Mononuclear cell (primary cell): Measurements from ENCODE around the gene ACBD4. TPM values are rescaled to one million over a fixed set of nuclear protein-coding genes. Genes with fewer than 3 reads are reported as not detected.

Source experiments
- H3K27me3 ChIP-seq: 2 replicates; pipeline ENCODE4 v1.6.0; 2011; ENCODE audit warnings: low read length, control low read depth; ENCODE audit not compliant: insufficient read depth
- H3K4me1 ChIP-seq: 2 replicates; pipeline ENCODE4 v1.5.1; 2011; ENCODE audit warnings: mild to moderate bottlenecking, low read length, control low read depth; ENCODE audit not compliant: insufficient read depth
- H3K4me3 ChIP-seq: 2 replicates; pipeline ENCODE4 v1.5.1; 2011; ENCODE audit warnings: mild to moderate bottlenecking, low read length, moderate library complexity
- H3K9me3 ChIP-seq: 2 replicates; pipeline ENCODE4 v1.5.1; 2011; ENCODE audit warnings: low read depth, mild to moderate bottlenecking, control low read depth, low read length
- total RNA-seq: library from RNA; depleted of rRNA; stranded (reverse); fragments of >200 nt; gene quantifications from one replicate; pipeline ENCODE4 v1.2.3, GENCODE V29; 2012

The ACBD4 gene
- total RNA-seq, 1 donor, result 6.9 TPM

DNA sequence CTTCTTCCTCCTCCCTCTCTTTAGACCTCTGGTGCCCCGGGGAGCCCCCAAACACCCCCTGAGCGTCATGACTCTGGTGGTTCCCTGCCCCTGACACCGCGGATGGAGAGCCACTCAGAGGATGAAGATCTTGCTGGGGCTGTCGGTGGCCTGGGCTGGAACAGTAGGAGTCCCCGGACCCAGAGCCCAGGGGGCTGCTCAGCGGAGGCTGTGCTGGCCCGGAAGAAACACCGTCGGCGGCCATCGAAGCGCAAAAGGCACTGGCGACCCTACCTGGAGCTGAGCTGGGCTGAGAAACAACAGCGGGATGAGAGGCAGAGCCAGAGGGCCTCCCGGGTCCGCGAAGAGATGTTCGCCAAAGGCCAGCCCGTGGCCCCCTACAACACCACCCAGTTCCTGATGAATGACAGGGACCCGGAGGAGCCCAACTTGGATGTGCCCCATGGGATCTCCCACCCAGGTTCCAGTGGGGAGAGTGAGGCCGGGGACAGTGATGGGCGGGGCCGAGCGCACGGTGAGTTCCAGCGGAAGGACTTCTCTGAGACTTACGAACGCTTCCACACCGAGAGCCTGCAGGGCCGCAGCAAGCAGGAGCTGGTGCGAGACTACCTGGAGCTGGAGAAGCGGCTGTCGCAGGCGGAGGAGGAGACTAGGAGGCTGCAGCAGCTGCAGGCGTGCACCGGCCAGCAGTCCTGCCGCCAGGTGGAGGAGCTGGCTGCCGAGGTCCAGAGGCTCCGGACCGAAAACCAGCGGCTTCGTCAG lies 33.7 kb downstream of the ACBD4 start:
- Histone ChIP-seq H3K4me3 (no peak overlapping the region), H3K27me3 (no peaks in the 10 kb centered on the region), H3K4me1 (peaks cover 58% of the 10 kb centered on the region), H3K9me3 (no peaks in the 10 kb centered on the region)

DNA sequence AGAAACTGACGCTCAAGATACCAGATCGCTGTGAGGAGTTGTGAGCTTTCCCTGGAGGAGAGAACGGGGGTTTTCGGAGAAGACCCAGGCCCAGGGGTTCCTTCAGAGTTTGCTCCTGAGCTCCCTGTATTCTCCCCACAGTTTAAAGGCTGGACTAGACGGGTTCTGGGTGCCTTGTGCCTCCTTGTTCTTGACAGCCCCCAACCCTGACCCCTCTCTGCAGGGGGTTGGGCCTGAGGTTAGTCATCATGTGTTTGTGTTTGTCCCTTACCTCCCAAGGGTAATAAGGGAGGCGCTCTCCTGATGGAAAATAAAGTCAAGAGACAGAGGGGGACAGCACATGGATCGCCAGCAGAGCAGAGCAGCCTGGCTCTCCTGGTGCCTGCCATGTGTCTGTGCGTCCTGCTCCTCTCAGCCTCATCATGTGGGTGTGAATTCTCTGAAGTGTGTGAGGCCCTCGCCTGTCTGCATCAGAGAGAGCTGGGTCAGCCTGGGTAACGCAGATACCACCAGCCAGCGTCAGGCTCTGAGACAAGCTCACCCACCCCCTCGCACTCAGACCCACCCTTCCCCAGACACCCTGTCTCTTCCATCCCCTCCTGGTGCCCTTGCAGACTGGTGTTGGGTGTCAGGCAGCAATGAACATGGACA lies 34.9 kb downstream of the ACBD4 start:
- Histone ChIP-seq H3K27me3 (no peaks in the 10 kb centered on the region), H3K9me3 (no peaks in the 10 kb centered on the region), H3K4me3 (no peak overlapping the region), H3K4me1 (peaks cover 53% of the 10 kb centered on the region)

DNA sequence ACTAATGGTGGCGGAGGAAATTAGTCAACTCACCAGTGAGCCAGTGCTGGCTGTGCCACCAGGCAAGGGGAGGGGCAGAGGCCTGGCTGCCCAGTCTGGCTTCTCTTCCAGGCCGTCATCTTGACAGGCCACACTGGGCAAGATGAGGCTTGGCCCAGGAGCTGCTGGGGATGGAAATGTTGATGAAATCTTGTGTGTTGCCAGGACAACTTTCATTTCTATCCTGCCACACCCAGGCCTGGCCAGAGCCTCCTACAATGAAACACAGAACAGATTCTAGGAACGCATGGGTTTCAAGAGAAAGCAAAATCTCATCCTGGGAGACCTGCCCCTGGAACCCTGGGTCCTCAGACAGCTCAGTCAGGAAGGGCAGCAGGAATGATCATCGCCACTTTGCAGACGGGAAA lies 35.4 kb downstream of the ACBD4 start:
- Histone ChIP-seq H3K27me3 (no peaks in the 10 kb centered on the region), H3K4me3 (no peak overlapping the region)

DNA sequence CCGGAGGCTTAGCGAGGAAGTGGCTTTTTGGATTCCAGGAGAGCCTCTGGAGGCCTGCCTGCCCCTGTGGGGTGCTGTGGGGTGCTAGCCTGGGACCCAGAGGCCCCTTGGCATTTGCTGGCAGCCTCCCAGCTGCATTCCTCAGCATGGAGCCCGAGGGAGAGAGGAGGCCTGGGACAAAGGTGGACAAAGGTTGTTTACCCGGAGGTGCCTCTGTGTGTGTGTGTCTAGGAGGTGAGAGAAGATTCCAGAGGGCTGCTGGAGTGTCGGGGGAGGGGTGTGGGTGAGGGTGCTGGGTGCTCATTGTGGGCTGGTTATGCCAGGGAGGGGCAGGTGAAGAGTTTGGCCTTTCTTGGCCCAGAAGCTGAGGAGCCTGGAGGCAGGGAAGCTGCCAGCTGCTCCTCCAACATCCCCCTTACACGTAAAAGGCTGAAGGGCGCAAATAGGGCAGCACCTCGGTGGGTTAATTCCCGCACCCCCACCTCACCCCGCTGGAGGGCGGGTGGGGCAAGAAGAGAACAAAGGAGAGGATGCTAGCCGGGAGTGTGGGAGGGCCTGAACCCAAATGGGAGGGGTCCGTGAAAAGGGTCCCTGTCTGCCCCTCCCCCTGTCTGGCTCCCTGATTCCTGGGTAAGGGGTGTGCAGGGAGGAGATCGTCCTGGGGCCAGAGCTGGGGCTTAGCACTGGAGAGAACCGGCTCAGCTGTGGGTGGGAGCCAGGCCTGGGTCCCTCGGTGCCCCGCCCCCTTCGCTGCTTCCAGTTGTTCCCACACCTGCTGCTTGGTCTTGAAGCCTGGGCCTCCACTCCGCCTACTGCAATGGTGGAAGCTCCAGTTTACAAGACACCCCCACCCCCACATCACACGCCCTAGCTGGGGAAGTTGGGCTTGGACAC lies 36.1 kb downstream of the ACBD4 start:
- Histone ChIP-seq H3K27me3 (no peaks in the 10 kb centered on the region), H3K4me1 (peaks cover 57% of the 10 kb centered on the region), H3K9me3 (no peaks in the 10 kb centered on the region), H3K4me3 (no peak overlapping the region)

More for the DNA sequence above, 35.4 kb downstream of the ACBD4 start:
- Histone ChIP-seq H3K4me1 (peaks cover 53% of the 10 kb centered on the region), H3K9me3 (no peaks in the 10 kb centered on the region)

DNA sequence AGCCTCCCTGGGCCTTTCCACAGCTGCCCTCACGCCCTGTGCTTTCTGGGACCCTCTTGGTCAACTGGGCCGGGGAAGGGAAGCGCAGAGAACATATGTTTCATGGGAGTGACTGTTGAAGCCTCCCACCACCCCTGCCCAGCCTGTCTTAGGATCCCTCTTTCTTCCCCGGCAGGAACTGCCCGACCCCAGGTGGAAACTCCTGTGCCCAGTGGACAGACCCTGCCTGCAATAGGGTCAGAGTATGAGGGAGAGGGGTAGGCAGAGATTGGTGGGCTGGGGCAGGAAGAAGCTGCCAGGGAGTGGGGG lies 36.7 kb downstream of the ACBD4 start:
- Histone ChIP-seq H3K4me1 (peaks cover 57% of the 10 kb centered on the region), H3K4me3 (no peak overlapping the region), H3K27me3 (no peaks in the 10 kb centered on the region), H3K9me3 (no peaks in the 10 kb centered on the region)

DNA sequence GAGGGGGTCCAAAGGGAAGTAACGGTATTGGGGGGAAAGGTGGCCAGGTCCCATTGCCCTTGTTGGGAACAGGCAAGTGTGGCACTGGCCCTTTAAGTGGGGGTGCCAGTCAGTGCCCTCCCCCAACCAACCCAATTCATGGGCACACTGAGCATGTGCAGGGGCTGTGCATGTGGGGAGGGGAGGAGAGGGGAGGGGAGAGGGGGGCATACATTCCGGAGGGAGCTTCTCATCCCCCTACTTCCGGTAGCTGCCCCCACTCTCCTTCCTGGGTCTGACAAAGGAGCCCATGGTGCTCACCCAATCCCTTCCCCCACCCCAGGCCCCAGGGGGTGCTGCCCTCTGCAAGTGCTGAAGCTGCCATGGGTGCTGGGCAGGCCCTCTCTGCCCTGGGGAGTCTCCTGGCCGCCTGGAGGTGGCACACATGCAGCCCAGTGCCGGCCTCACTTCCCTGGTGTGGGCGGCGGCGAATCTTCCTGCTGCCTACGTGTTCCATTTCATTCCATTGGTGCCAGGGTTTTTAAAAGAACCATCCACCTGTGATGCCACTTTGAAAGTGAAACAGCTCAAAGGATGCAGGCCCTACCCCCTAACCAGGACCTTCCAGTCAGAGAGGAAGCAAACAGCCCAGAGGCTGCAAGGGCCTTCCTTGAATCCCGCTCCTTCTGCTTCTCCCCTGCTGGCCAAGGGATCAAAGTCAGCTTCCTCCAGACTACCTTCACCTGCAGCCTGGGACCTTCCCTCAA lies 37.2 kb downstream of the ACBD4 start:
- H3K4me1 ChIP-seq, result peaks cover 57% of the 10 kb centered on the region
- H3K4me3 ChIP-seq, result peak overlapping the region; percentile 21
- H3K27me3 ChIP-seq, result no peaks in the 10 kb centered on the region
- H3K9me3 ChIP-seq, result no peaks in the 10 kb centered on the region

DNA sequence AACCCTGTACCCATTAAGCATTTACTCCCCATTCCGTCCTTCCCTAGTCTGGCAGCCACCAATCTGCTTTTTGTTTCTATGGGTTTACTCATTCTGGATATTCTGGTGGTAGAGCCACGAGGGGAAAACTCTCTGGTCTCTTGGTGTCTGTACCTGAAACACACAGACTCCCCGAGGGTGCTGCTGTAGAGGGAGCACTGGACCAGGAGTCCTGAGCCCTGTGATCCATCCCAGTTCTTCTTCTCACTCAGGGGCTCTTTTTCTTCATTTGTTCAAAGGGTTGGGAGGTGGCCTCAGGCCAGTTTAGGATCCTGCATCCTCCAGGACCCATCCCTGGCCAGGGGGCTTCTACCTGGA lies 40.2 kb downstream of the ACBD4 start:
- peaks cover 50% of the 10 kb centered on the region for H3K4me1 ChIP-seq
- no peaks in the 10 kb centered on the region for H3K9me3 ChIP-seq
- no peak overlapping the region for H3K4me3 ChIP-seq
- H3K27me3 ChIP-seq, result no peaks in the 10 kb centered on the region

DNA sequence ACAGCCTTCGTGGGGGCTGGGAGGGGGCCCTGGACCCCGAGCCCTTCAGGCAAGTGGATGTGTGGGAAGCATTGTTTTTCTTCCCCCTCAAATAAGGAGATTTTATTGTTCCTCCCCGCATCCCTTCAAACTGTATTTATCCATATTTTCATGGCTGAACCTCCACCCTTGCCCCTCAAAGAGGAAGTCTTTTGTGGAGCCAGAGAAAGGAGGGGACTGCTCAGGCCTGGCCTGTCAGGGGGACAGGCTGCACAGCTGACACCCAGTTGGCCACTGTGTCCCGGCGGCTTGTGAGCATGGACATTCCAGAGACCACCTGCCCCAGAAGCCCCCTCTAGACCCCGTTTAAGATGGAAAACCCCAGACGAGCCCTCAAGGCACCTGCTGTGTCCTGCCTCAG lies 42.1 kb downstream of the ACBD4 start:
- Histone ChIP-seq H3K27me3 (no peaks in the 10 kb centered on the region), H3K9me3 (no peaks in the 10 kb centered on the region), H3K4me3 (no peak overlapping the region), H3K4me1 (peaks cover 32% of the 10 kb centered on the region)

DNA sequence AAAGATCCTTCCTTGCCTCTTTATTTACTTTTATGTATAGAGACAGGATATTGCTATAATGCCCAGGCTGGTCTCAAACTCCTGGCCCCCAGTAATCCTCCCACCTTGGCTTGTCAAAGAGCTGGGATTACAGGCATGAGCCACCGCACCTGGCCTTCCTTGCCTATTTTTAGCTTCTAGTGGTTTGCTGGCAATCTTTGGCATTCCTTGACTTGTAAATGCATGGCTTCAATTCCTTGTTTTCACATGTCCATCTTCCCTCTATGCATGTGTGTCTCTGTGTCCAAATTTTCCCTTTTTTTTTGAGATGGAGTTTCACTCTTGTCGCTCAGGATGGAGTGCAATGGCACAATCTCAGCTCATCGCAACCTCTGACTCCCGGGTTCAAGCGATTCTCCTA lies 48.7 kb downstream of the ACBD4 start:
- Histone ChIP-seq H3K27me3 (no peaks in the 10 kb centered on the region), H3K4me3 (no peak overlapping the region), H3K9me3 (no peaks in the 10 kb centered on the region)

DNA sequence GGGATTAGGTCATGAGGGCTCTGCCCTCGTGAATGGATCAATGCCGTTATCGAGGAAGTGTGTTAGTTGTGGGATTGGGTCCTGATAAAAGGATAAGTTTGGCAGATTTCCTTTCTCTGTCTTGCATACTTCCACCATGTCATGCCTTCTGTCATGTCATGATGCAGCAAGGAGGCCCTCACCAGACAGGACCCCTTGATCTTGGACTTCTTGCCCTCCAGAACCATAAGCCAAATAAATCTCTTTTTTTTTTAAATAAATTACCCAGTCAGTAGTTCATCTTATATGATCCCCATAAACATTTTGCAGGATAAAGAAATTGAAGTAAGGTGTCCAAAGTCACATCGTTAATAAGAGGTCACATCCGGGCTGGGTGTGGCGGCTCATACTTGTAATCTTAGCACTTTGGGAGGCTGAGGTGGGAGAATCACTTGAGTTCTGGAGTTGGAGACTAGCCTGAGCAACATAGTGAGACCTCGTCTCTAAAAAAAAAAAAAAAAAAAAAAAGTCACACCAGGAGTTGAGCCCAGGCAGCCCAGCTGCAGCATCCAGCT lies 51.4 kb downstream of the ACBD4 start:
- no peaks in the 10 kb centered on the region for H3K27me3 ChIP-seq
- no peaks in the 10 kb centered on the region for H3K9me3 ChIP-seq
- H3K4me1 ChIP-seq, result no peaks in the 10 kb centered on the region
- no peak overlapping the region for H3K4me3 ChIP-seq

More for the DNA sequence above, 48.7 kb downstream of the ACBD4 start:
- no peaks in the 10 kb centered on the region for H3K4me1 ChIP-seq

DNA sequence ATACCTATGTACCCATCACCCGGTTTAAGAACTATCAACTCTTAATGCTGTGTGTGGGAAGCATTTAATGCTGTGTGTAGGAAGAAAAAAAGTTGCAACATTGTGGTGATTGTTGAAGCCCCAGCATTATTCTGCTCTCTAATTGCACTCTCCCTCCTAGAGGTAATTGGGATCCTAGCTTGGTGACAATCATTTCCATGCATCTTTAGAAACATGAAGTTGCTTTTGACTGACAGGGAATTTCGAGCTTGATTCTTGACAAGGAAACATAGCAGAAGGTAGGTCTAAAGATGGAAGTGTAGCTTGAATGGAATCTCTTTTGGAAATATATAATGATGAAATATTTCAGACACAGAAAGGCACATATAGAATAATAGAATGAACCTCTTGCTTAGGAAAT lies 53.5 kb downstream of the ACBD4 start:
- Histone ChIP-seq H3K4me3 (no peak overlapping the region), H3K4me1 (no peaks in the 10 kb centered on the region), H3K9me3 (no peaks in the 10 kb centered on the region), H3K27me3 (no peaks in the 10 kb centered on the region)

DNA sequence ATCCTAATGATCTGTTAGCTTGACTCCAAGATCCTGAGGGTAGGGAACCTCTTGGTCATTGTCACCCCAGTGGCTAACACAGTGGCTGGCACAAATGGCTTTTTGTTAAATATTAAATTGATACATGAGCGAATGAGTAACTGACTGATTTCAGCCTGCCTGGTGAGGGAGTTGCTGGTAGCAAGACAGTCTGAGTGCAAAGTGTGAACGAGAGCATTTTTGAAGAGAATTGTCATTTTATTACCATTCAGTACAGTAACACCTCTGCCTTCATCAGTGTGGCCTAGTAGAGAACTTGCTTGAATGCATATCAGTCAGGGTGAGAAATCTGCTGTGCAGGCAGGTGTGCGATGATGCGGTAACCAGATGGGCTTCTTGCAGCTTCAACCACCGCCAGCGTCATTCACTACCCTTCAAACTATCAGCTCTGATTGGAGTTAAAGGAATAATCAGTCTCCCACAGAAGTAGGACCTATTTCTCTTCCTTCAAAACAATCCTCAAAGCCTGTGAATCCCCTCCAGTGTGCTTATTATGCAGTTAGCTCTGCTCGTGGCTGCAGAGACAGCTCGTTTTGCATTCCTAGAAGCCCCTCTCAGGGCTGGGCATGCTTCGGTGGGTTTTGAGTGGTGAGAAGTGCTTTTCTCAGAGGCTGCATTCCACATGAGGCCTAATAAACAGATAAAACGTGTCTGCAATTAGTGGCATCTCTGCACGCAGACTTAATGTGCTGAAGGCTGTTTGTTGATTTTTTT lies 55.2 kb downstream of the ACBD4 start:
- Histone ChIP-seq H3K9me3 (no peaks in the 10 kb centered on the region), H3K4me1 (no peaks in the 10 kb centered on the region), H3K4me3 (no peak overlapping the region), H3K27me3 (no peaks in the 10 kb centered on the region)
